GM12878 (cell line): ENCODE data around the gene ZNF75A. TPM values are rescaled to one million over a fixed set of nuclear protein-coding genes. Genes with fewer than 3 reads are reported as not detected.

Source experiments
- BACH1 ChIP-seq: fragments of 450-650 bp; IDR thresholded peaks from 2 replicates; pipeline ENCODE4 v1.6.1; 2017; ENCODE audit warnings: mild to moderate bottlenecking, borderline replicate concordance
- BHLHE40 ChIP-seq, 2 experiments: fragments of 450-650 bp in 1 of 2; IDR thresholded peaks; 2 replicates each; pipeline ENCODE4 v1.6.1; 2011 to 2017; ENCODE audit warnings: low read depth in 2 of 2, borderline replicate concordance in 1 of 2, improper control_type of control experiment in 1 of 2, low read length in 1 of 2, mild to moderate bottlenecking in 1 of 2
- CBX5 ChIP-seq: sonication (generic); IDR thresholded peaks from 2 replicates; pipeline ENCODE4 v1.6.1; 2016; ENCODE audit warnings: low read depth, moderate library complexity, mild to moderate bottlenecking, inconsistent platforms
- FOXM1 ChIP-seq: IDR thresholded peaks from 2 replicates; pipeline ENCODE4 v1.6.1; 2012; ENCODE audit warnings: low read depth, mild to moderate bottlenecking, inconsistent platforms, low read length, moderate library complexity
- KLF5 ChIP-seq: fragments of 450-650 bp; IDR thresholded peaks from 2 replicates; pipeline ENCODE4 v1.6.1; 2014; ENCODE audit warnings: mild to moderate bottlenecking; ENCODE audit not compliant: partially characterized antibody
- NFXL1 ChIP-seq: fragments of 450-650 bp; IDR thresholded peaks from 2 replicates; pipeline ENCODE4 v1.6.1; 2017; ENCODE audit warnings: antibody characterized with exemption, mild to moderate bottlenecking, borderline replicate concordance
- NFYA ChIP-seq: IDR thresholded peaks from 2 replicates; pipeline ENCODE4 v1.6.1; 2011; ENCODE audit warnings: low read depth, mild to moderate bottlenecking, low read length, improper control_type of control experiment, borderline replicate concordance
- RCOR1 ChIP-seq: conservative IDR thresholded peaks from 2 replicates; pipeline ENCODE4 v1.6.1; 2012; ENCODE audit warnings: low read depth, low read length, improper control_type of control experiment
- SIN3A ChIP-seq: IDR thresholded peaks from 2 replicates; pipeline ENCODE4 v1.6.1; 2012; ENCODE audit warnings: low read depth, low read length, improper control_type of control experiment
- SP1 ChIP-seq: IDR thresholded peaks from one replicate; pipeline ENCODE4 v1.6.1; 2011; ENCODE audit warnings: low read depth, low read length
- SUZ12 ChIP-seq: fragments of 200-600 bp; sonication (generic); IDR thresholded peaks from one replicate; pipeline ENCODE4 v1.6.1; 2018; ENCODE audit warnings: antibody characterized with exemption, mild to moderate bottlenecking; ENCODE audit not compliant: unreplicated experiment
- TARDBP ChIP-seq: IDR thresholded peaks from 2 replicates; pipeline ENCODE4 v1.6.1; 2016; ENCODE audit warnings: borderline replicate concordance
- TCF12 ChIP-seq: IDR thresholded peaks from 2 replicates; pipeline ENCODE4 v1.6.1; 2011; ENCODE audit warnings: low read depth, mild to moderate bottlenecking, low read length
- ZBTB40 ChIP-seq: fragments of 450-650 bp; IDR thresholded peaks from 2 replicates; pipeline ENCODE4 v1.6.1; 2016; ENCODE audit warnings: mild to moderate bottlenecking, moderate library complexity, borderline replicate concordance
- ZNF24 ChIP-seq: fragments of 450-650 bp; IDR thresholded peaks from 2 replicates; pipeline ENCODE4 v1.6.1; 2017; ENCODE audit warnings: antibody characterized with exemption, mild to moderate bottlenecking
- polyA plus RNA-seq, 11 experiments: library from polyadenylated mRNA; depleted of rRNA in 4 of 11; unstranded in 6 of 11; stranded (reverse) in 5 of 11; fragments of >200 nt; fragmentation: Nextera tagmentation in 4 of 11; fragmentation: Illumina TruSeq in 1 of 11; extraction: Ambion mirVana in 4 of 11; extraction: Trizol in 1 of 11; gene quantifications; 1 replicate in 1 of 11; 2 replicates in 10 of 11; pipeline versions ENCODE4 v1.2.1 to v1.2.3, GENCODE V29; 2011 to 2016; ENCODE audit warnings: inconsistent platforms in 2 of 11, missing spikeins in 2 of 11, low read depth in 1 of 11
- total RNA-seq, 4 experiments: library from RNA; depleted of rRNA in 3 of 4; stranded (reverse); fragments of >200 nt in 3 of 4; fragmentation: Illumina TruSeq in 1 of 4; extraction: Trizol in 1 of 4; gene quantifications; 2 replicates each; pipeline versions ENCODE4 v1.2.1 to v1.2.3, GENCODE V29; 2013 to 2021
- TF ChIP-seq, protein P1 (sequence below): IDR thresholded peaks from 2 replicates; pipeline ENCODE4 v1.6.1; 2011; ENCODE audit warnings: mild to moderate bottlenecking, low read depth, low read length, moderate library complexity; ENCODE audit not compliant: insufficient replicate concordance
- TF ChIP-seq, protein P2 (sequence below): IDR thresholded peaks from 2 replicates; pipeline ENCODE4 v1.6.1; 2012; ENCODE audit warnings: mild to moderate bottlenecking, low read depth, low read length
- TF ChIP-seq, protein P3 (sequence below): IDR thresholded peaks from 2 replicates; pipeline ENCODE4 v1.6.1; 2012; ENCODE audit warnings: low read length, inconsistent platforms

The ZNF75A gene
- total and polyA plus RNA-seq, 10 of the 15 experiments (the other 5 are each of a cell fraction or from before 2014, with no cell fraction given) = 7.4 to 21.2 (median 16.1) TPM

GRCh38 chr16:3264137-3265036, 40.9 kb upstream of the ZNF75A start (continued):
- no peak for TF ChIP-seq FOXM1
- peak; percentile 50; the same call in 1 of the 2 replicates for TF ChIP-seq BACH1
- TF ChIP-seq, protein P1, sequence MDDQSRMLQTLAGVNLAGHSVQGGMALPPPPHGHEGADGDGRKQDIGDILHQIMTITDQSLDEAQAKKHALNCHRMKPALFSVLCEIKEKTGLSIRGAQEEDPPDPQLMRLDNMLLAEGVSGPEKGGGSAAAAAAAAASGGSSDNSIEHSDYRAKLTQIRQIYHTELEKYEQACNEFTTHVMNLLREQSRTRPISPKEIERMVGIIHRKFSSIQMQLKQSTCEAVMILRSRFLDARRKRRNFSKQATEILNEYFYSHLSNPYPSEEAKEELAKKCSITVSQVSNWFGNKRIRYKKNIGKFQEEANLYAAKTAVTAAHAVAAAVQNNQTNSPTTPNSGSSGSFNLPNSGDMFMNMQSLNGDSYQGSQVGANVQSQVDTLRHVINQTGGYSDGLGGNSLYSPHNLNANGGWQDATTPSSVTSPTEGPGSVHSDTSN = peak; percentile 96
- TF ChIP-seq, protein P2, sequence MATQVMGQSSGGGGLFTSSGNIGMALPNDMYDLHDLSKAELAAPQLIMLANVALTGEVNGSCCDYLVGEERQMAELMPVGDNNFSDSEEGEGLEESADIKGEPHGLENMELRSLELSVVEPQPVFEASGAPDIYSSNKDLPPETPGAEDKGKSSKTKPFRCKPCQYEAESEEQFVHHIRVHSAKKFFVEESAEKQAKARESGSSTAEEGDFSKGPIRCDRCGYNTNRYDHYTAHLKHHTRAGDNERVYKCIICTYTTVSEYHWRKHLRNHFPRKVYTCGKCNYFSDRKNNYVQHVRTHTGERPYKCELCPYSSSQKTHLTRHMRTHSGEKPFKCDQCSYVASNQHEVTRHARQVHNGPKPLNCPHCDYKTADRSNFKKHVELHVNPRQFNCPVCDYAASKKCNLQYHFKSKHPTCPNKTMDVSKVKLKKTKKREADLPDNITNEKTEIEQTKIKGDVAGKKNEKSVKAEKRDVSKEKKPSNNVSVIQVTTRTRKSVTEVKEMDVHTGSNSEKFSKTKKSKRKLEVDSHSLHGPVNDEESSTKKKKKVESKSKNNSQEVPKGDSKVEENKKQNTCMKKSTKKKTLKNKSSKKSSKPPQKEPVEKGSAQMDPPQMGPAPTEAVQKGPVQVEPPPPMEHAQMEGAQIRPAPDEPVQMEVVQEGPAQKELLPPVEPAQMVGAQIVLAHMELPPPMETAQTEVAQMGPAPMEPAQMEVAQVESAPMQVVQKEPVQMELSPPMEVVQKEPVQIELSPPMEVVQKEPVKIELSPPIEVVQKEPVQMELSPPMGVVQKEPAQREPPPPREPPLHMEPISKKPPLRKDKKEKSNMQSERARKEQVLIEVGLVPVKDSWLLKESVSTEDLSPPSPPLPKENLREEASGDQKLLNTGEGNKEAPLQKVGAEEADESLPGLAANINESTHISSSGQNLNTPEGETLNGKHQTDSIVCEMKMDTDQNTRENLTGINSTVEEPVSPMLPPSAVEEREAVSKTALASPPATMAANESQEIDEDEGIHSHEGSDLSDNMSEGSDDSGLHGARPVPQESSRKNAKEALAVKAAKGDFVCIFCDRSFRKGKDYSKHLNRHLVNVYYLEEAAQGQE = no peak
- TF ChIP-seq SUZ12 = no peak
- no peak for TF ChIP-seq NFXL1
- TF ChIP-seq ZNF24 = 0 out of 2 replicates have a peak, but pooled peaks have one; percentile 24
- peak; percentile 85 for TF ChIP-seq SP1
- TF ChIP-seq, protein P3, sequence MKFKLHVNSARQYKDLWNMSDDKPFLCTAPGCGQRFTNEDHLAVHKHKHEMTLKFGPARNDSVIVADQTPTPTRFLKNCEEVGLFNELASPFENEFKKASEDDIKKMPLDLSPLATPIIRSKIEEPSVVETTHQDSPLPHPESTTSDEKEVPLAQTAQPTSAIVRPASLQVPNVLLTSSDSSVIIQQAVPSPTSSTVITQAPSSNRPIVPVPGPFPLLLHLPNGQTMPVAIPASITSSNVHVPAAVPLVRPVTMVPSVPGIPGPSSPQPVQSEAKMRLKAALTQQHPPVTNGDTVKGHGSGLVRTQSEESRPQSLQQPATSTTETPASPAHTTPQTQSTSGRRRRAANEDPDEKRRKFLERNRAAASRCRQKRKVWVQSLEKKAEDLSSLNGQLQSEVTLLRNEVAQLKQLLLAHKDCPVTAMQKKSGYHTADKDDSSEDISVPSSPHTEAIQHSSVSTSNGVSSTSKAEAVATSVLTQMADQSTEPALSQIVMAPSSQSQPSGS = no peak
- peak; percentile 60; the same call in 1 of the 2 replicates for TF ChIP-seq SIN3A
- 0 out of 2 replicates have a peak, but pooled peaks have one; percentile 19 for TF ChIP-seq CBX5
- 0 out of 2 replicates have a peak, but pooled peaks have one; percentile 16 for TF ChIP-seq TARDBP
- 0 out of 2 replicates have a peak, but pooled peaks have one; percentile 24 for TF ChIP-seq RCOR1
- peak; percentile 18; the same call in 1 of the 2 replicates for TF ChIP-seq ZBTB40
- peak; percentile 65 to 87 for TF ChIP-seq BHLHE40 (IDR thresholded peaks at IDR 0.05; ENCODE audit: borderline replicate concordance in 1 of 2, low read depth in 2 of 2, low read length in 1 of 2)
- TF ChIP-seq NFYA = no peak; the same call in 1 of the 2 replicates
- TF ChIP-seq KLF5 = peak; percentile 83
- TF ChIP-seq TCF12 = no peak
